ENCODE measurements around the gene PTPN4. TPM values are rescaled to one million over a fixed set of nuclear protein-coding genes. Genes with fewer than 3 reads are reported as not detected.

Gene PTPN4
- total and polyA plus RNA-seq, 2 of the 8 experiments (the other 6 are each of a cell fraction or from before 2014, with no cell fraction given), result 28.5 to 105 TPM

GRCh38 chr2:119724656-119725485, 34.9 kb upstream of the PTPN4 start (continued):
- no peak for TF ChIP-seq KDM4A (IDR thresholded peaks at IDR 0.05; ENCODE audit: low read depth, low read length, severe bottlenecking)
- TF ChIP-seq YY1 (IDR thresholded peaks at IDR 0.05; ENCODE audit: low read depth, low read length), result no peak
- no peak for TF ChIP-seq BRCA1 (IDR thresholded peaks at IDR 0.05; ENCODE audit: low read depth, low read length)
- no peak for TF ChIP-seq BACH1 (IDR thresholded peaks at IDR 0.05; ENCODE audit: low read length)
- TF ChIP-seq BCL11A (IDR thresholded peaks at IDR 0.05; ENCODE audit: low read depth in 2 of 2, low read length in 2 of 2), result no peak
- TF ChIP-seq, protein P1, sequence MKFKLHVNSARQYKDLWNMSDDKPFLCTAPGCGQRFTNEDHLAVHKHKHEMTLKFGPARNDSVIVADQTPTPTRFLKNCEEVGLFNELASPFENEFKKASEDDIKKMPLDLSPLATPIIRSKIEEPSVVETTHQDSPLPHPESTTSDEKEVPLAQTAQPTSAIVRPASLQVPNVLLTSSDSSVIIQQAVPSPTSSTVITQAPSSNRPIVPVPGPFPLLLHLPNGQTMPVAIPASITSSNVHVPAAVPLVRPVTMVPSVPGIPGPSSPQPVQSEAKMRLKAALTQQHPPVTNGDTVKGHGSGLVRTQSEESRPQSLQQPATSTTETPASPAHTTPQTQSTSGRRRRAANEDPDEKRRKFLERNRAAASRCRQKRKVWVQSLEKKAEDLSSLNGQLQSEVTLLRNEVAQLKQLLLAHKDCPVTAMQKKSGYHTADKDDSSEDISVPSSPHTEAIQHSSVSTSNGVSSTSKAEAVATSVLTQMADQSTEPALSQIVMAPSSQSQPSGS (IDR thresholded peaks at IDR 0.05; ENCODE audit: low read length), result no peak
- no peak for TF ChIP-seq RNF2 (IDR thresholded peaks at IDR 0.05; ENCODE audit: borderline replicate concordance, low read depth, low read length, missing control alignments, poor library complexity, severe bottlenecking)

All from H1 (cell line).